Measurements from ENCODE around the gene AMBRA1. TPM values are rescaled to one million over a fixed set of nuclear protein-coding genes. Genes with fewer than 3 reads are reported as not detected.
A peak's percentile ranks its signal among the peaks of the same experiment; 100 is the strongest.

AMBRA1 gene
- total RNA-seq, 2 experiments from 2014 or later, result 24.6 to 30.7 TPM

DNA sequence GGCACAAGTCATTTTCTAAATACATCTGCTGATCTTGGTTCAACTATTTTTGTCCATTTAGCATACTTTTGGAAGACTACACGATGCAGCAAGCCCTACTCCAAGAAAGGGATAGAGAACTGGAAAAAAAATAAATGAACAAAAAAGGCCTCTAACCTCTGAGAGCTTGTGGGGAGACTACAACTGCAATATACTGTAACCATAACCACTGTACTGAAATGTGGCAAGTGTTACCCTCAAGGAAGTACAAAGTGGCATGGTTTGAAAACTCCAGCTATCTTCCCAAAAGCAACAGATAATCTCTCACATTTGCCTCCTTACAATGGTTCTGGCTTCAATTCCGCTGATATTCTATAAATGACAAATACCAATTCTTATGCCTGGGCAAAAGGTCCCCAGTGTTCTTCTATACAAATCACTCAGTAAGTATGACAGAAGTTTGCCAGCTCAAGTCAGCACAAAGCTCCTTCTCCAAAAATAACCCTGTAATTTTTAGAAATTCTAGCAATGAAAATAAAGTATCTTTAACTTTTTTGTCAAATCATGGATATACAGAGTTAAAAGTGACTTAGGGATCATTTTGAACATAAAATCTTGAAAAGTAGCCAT, 22.9 kb downstream of the AMBRA1 start:
- POLR2A ChIA-PET, result interaction anchor here (0.8 to 1.8 kb wide), 5 partner anchors 10 to 41 kb away, joined by 3 to 6 read pairs (median 4); no protein-coding TSS in a partner anchor
- BruUV-seq (replicated peaks), result TSS peak; percentile 48

DNA sequence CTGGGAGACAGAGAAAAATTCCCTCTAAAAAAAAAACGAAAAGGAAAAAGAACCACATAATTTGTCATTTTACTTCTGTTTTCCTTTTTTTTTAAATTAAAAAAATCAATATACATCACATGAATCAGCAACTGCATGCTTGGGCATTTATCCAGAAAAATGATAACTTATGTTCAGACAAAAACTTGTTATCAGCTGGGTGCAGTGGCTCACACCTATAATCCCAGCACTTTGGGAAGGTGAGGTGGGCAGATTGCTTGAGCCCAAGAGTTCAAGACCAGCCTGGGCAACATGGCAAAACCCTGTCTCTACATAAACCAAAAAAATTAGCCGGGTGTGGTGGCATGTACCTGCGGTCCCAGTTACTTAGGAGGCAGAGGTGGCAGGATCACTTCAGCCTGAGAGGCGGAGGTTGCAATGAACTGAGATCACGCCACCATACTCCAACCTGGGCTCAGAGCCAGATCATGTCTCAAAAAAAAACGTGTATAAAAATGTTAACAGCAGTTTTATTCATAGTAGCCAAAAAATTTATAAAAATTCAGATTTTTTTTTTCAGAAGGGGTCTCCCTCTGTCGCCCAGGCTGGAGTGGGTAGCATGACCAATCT, 28.5 kb downstream of the AMBRA1 start:
- peaks cover 21% of the 10 kb centered on the region for H3K4me1 ChIP-seq (ENCODE audit: insufficient read depth, low read length, poor library complexity, severe bottlenecking)
- POLR2A ChIA-PET, result no interaction called here
- 0 out of 2 replicates have a peak, but pooled peaks cover 5% of the 10 kb centered on the region for H3K9me3 ChIP-seq (ENCODE audit: low read length)
- H3K79me2 ChIP-seq (ENCODE audit: insufficient read depth, low read depth, low read length), result peaks cover 58% of the 10 kb centered on the region; the same call in 1 of the 2 replicates
- H3K36me3 ChIP-seq (ENCODE audit: insufficient read depth, low read length), result peaks cover 6% of the 10 kb centered on the region; the same call in 1 of the 2 replicates
- intact Hi-C loops (cut with micrococcal nuclease; ENCODE audit: unreplicated experiment), result no loop called here
- peaks cover 5% of the 10 kb centered on the region; the same call in 1 of the 2 replicates for H4K20me1 ChIP-seq (ENCODE audit: insufficient read depth, low read length)
- no peak for TF ChIP-seq EZH2phosphoT487 (IDR thresholded peaks at IDR 0.05; ENCODE audit: borderline replicate concordance, low read depth, low read length)
- TF ChIP-seq, protein P1, sequence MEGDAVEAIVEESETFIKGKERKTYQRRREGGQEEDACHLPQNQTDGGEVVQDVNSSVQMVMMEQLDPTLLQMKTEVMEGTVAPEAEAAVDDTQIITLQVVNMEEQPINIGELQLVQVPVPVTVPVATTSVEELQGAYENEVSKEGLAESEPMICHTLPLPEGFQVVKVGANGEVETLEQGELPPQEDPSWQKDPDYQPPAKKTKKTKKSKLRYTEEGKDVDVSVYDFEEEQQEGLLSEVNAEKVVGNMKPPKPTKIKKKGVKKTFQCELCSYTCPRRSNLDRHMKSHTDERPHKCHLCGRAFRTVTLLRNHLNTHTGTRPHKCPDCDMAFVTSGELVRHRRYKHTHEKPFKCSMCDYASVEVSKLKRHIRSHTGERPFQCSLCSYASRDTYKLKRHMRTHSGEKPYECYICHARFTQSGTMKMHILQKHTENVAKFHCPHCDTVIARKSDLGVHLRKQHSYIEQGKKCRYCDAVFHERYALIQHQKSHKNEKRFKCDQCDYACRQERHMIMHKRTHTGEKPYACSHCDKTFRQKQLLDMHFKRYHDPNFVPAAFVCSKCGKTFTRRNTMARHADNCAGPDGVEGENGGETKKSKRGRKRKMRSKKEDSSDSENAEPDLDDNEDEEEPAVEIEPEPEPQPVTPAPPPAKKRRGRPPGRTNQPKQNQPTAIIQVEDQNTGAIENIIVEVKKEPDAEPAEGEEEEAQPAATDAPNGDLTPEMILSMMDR (conservative IDR thresholded peaks at IDR 0.05; ENCODE audit: low read length), result no peak
- no peak for DNase-seq (ENCODE audit: low spot score)
- no TSS peak for BruUV-seq (replicated peaks)
- H3K9me2 ChIP-seq (ENCODE audit: insufficient read depth, low read length), result no peaks in the 10 kb centered on the region
- no peak overlapping the region for H3K4me2 ChIP-seq (ENCODE audit: low read length)
- H3K27ac ChIP-seq (ENCODE audit: low read depth, low read length, poor library complexity, severe bottlenecking), result no peak overlapping the region
- CTCF ChIA-PET (ENCODE audit: unreplicated experiment), result interaction anchor here (0.7 kb wide), 1 partner anchor 826 kb away, joined by 3 read pairs; no protein-coding TSS in a partner anchor
- no peak overlapping the region for H3K4me3 ChIP-seq (ENCODE audit: low read depth, low read length, poor library complexity, severe bottlenecking)
- no peak overlapping the region for H2AFZ ChIP-seq (ENCODE audit: low read length)

More for the DNA sequence above, 22.9 kb downstream of the AMBRA1 start:
- H3K4me1 ChIP-seq (ENCODE audit: insufficient read depth, low read length, poor library complexity, severe bottlenecking), result peaks cover 5% of the 10 kb centered on the region
- no peak overlapping the region for H3K4me2 ChIP-seq (ENCODE audit: low read length)
- peaks cover 5% of the 10 kb centered on the region; the same call in 1 of the 2 replicates for H3K9me3 ChIP-seq (ENCODE audit: low read length)
- intact Hi-C loops (cut with micrococcal nuclease; ENCODE audit: unreplicated experiment), result no loop called here
- H4K20me1 ChIP-seq (ENCODE audit: insufficient read depth, low read length), result no peaks in the 10 kb centered on the region
- H3K4me3 ChIP-seq (ENCODE audit: low read depth, low read length, poor library complexity, severe bottlenecking), result no peak overlapping the region
- no peak overlapping the region for H2AFZ ChIP-seq (ENCODE audit: low read length)
- H3K27ac ChIP-seq (ENCODE audit: low read depth, low read length, poor library complexity, severe bottlenecking), result no peak overlapping the region
- DNase-seq (ENCODE audit: low spot score), result no peak
- peaks cover 15% of the 10 kb centered on the region; the same call in 1 of the 2 replicates for H3K36me3 ChIP-seq (ENCODE audit: insufficient read depth, low read length)
- CTCF ChIA-PET (ENCODE audit: unreplicated experiment), result no interaction called here
- no peak for TF ChIP-seq EZH2phosphoT487 (IDR thresholded peaks at IDR 0.05; ENCODE audit: borderline replicate concordance, low read depth, low read length)
- TF ChIP-seq, protein P1 (conservative IDR thresholded peaks at IDR 0.05; ENCODE audit: low read length), result no peak
- H3K79me2 ChIP-seq (ENCODE audit: insufficient read depth, low read depth, low read length), result peaks cover 68% of the 10 kb centered on the region
- H3K9me2 ChIP-seq (ENCODE audit: insufficient read depth, low read length), result no peaks in the 10 kb centered on the region

DNA sequence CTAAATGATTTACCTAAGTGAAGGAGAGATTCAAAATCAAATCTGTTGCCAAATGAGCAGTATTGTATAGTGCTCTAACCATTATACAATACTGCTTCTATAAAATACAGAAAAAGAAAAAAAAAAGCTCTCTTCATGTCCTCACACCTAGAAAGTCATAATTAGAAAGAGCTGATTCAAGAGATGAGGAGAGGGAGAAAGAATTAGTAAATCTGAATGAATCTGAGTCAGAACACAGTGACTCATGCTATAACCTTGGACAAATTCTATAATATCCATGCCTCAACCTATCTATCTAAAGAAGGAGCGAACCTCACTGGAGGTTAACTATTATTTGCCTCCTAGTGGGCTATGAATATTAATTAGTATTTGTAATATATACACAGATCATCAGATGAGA, 29.4 kb downstream of the AMBRA1 start:
- TF ChIP-seq, protein P1 (conservative IDR thresholded peaks at IDR 0.05; ENCODE audit: low read length), result no peak
- TF ChIP-seq EZH2phosphoT487 (IDR thresholded peaks at IDR 0.05; ENCODE audit: borderline replicate concordance, low read depth, low read length), result no peak
- CTCF ChIA-PET (ENCODE audit: unreplicated experiment), result no interaction called here
- peaks cover 29% of the 10 kb centered on the region for H3K4me1 ChIP-seq (ENCODE audit: insufficient read depth, low read length, poor library complexity, severe bottlenecking)
- no peak overlapping the region for H3K4me2 ChIP-seq (ENCODE audit: low read length)
- H3K79me2 ChIP-seq (ENCODE audit: insufficient read depth, low read depth, low read length), result peaks cover 61% of the 10 kb centered on the region; the same call in 1 of the 2 replicates
- no TSS peak for BruUV-seq (replicated peaks)
- H4K20me1 ChIP-seq (ENCODE audit: insufficient read depth, low read length), result peaks cover 5% of the 10 kb centered on the region; the same call in 1 of the 2 replicates
- peaks cover 6% of the 10 kb centered on the region; the same call in 1 of the 2 replicates for H3K36me3 ChIP-seq (ENCODE audit: insufficient read depth, low read length)
- no peak for DNase-seq (ENCODE audit: low spot score)
- no peak overlapping the region for H2AFZ ChIP-seq (ENCODE audit: low read length)
- H3K27ac ChIP-seq (ENCODE audit: low read depth, low read length, poor library complexity, severe bottlenecking), result no peak overlapping the region
- no peak overlapping the region for H3K4me3 ChIP-seq (ENCODE audit: low read depth, low read length, poor library complexity, severe bottlenecking)
- intact Hi-C loops (cut with micrococcal nuclease; ENCODE audit: unreplicated experiment), result no loop called here
- H3K9me3 ChIP-seq (ENCODE audit: low read length), result 0 out of 2 replicates have a peak, but pooled peaks cover 5% of the 10 kb centered on the region
- no peaks in the 10 kb centered on the region for H3K9me2 ChIP-seq (ENCODE audit: insufficient read depth, low read length)
- POLR2A ChIA-PET, result no interaction called here
